ENCODE results near the gene SLC2A13.
"Not testable (repeated sequence)": the region's sequence is repeated elsewhere in the genome, so short reads cannot be mapped to it uniquely, and the experiment has no call there.

Gene SLC2A13

DNA sequence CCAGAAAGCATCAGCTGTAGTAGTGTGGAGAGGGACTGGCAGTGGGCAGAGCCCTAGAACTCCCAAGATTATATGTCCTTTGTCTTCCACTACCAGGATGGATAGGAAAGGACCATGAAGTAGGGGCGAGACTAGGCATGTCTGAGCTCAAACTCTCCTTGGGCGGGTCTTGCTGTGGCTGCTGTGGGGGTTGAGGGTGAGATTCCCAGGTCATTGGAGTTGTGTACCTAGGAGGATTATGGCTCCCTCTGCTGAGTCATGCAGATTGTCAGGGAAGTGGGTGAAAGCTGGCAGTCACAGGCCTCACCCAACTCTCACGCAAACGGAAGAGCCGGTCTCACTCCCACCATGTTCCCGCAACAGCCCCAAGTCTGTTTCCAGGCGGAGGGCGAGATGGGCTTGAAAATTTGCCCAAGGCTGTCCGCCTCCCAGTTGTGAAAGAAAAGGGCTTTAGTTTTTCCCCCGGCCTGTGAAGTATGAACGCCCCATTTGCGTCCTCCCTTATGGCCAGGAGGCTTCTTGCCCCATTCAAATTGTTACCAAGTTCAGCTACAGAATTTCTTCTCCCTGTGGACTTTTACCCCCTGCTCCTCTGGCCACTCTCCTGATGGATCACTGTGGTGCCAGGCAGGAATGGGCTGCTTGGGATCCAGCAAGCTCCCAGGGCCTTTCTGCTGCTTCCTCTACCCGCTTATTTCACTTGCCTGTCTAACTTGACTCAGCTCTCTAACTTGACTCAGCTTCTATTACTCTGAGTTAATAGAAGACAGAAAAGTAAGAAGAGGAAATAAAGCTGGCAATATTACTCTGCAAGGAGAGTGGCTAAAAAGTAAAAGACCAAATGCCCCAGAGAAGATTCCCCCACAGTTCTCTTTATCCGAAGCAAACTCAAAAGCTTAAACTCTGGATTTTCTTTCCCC is 159.3 kb downstream of the SLC2A13 start:
- in situ Hi-C loops (cut with MboI; ENCODE audit: low sequenced_read_pairs) = no loop called here

DNA sequence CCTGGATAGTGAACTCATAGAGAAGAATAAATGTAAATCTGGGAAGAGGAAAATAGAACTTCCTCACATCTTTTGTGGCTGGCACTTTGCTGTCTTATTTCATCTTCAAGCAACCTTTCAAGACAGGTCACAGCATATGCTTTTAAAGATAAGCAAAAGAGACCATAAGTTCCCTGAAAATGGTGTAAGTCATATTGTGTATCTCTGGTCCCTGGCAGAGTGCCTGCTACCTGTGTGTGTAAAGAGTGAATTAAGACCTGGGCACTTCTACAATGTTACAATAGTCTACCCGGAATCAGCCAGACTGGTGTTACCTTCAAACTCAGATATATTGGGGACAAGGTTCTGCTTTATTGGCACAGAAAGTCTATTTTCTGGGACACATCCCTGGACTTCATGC is 168.8 kb downstream of the SLC2A13 start:
- in situ Hi-C loops (cut with MboI; ENCODE audit: low sequenced_read_pairs) = no loop called here

- in situ Hi-C loops (cut with MboI; ENCODE audit: low sequenced_read_pairs) = no loop called here
These were observed 170.0 kb downstream of the SLC2A13 start for GRCh38 chr12:39935839-39936238.

DNA sequence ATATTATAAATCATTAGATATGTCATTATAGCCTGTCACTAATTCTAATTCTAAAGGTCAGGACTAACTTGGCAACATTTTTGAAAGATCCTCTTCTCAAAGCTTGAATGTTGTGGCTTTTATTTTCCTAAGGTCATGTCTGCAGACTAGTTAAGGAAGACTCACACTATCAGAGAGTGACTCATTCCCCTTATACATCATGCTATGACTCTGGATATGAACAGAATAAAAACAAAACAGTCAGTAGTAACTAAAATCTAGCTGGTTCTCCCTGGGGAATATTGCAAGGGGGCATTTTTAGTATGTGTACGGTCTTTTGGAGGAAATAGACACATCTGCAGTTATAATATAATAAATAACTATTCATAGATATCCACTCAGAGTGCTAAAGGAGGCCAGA is 170.6 kb downstream of the SLC2A13 start:
- in situ Hi-C loops (cut with MboI; ENCODE audit: low sequenced_read_pairs) = no loop called here

DNA sequence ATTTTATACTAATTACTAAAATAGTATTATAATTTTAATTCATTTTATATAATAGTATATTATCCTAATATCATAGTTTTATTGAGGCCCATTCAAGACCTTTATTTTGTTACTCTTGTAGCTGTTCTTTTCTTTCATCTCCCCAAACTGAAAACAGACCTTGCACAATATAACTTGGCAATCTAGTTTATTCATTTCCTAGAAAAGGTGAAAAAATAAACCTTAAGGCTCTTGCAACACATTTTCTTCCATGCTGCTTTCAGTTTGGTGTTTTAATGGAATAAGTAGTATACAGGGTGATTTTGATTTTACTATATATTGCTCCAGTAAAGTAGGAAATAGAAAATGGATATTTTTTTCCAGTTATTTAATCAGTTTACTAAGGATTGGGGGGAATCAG is 174.0 kb downstream of the SLC2A13 start:
- in situ Hi-C loops (cut with MboI; ENCODE audit: low sequenced_read_pairs) = no loop called here

DNA sequence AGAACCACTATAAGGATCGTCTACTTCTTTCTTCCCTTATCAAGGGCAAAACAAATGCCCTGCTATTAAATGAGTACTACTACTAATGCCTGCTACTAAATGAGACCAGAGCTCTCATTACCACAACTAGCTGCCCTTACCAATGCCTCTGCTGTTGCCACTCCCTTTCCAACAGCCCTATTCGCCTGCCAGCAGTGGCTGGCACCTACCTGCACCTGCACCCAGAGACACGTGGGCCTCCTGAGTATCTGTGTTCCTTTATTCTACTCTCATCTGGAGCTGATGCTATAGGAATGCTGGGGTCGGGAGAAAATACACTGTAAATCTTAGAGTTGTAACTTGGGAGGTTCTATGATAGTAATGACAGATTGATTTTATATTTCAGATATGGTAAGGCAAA is 174.7 kb downstream of the SLC2A13 start:
- in situ Hi-C loops (cut with MboI; ENCODE audit: low sequenced_read_pairs) = no loop called here

DNA sequence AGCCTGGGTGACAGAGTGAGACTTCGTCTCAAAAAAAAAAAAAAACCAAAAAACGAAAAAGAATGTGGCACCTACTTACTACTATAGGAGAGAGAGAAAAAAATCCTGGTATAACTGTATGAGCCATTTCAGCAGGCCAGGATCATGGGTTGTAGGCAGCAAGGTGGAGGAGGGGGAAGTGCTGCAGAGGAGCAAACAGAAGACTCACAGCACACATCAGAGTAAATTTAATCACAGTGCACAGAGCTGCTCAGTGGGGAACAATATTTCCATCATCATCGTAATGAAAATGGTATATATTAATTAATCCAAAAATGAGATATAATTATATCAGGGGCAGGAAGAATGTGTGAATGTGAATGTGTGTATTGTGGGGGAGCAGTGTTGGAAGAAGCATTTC is 175.8 kb downstream of the SLC2A13 start:
- in situ Hi-C loops (cut with MboI; ENCODE audit: low sequenced_read_pairs) = no loop called here

DNA sequence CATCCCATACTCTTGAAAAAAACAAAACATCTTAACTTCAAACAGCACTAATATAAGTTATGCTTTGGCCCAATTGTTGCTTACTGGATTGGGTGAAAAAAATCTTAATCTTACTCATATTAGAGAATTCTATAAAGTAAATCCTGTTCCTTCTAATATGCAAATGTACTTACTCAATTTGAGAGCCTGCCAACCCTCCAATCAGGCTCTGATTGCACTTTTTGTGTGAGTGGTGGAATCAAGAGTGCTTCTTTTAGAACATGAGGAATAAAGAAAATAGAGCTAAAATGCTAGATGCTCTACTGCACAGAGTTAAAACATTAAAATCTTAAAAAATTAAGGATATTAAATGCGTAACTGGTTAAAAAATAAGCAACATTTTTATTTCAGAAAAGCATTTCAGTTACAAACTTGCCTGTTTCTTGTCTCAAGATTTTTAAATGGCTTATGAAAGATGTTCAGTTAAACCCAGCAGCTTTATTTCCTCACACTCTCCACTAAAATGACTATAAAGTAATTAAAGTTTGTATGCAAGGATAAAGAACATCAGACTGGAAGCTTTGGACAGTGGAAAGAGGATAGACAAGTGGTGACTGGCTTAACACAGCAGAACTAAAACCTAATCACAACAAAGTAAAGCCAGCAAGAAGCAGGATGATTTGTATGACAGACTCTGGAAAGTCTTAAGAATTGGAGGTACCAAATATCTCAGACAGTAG is 177.5 kb downstream of the SLC2A13 start:
- in situ Hi-C loops (cut with MboI; ENCODE audit: low sequenced_read_pairs) = no loop called here

DNA sequence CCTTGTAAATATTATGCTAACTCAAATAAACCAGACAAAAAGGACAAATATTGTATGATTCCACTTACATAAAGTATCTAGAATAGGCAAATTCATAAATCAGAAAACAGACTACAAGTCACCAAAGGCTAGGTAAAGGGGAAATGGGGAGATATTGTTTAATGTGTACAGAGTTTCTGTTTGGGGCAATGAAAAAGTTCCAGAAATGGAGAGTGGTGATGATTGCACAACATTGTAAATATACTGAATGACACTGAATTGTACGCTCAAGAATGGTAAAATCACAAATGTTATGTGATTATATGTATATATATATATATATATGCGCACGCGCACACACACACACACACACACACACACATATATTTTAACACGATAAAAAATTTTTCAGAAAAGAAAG is 182.5 kb downstream of the SLC2A13 start:
- in situ Hi-C loops (cut with MboI; ENCODE audit: low sequenced_read_pairs) = no loop called here

DNA sequence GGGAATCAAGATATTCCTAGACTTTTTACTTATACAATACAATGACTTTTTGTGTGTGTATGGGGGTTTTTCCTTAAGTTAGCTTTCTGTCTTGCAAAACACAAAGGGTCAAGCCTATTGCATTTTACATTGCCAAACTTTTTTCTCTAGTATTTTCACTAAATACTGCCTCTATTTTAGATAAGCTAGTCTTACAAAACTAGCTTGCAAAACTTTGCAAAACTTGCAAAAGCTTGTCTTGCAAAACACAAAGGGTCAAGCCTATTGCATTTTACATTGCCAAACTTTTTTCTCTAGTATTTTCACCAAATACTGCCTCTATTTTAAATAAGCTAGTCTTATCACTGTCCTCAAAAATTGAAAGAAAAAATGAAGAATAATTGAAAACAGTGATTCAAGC is 183.3 kb downstream of the SLC2A13 start:
- in situ Hi-C loops (cut with MboI; ENCODE audit: low sequenced_read_pairs) = not testable (repeated sequence)

GRCh38 chr12:39920647-39921046 is 185.2 kb downstream of the SLC2A13 start:
- in situ Hi-C loops (cut with MboI; ENCODE audit: low sequenced_read_pairs) = no loop called here

DNA sequence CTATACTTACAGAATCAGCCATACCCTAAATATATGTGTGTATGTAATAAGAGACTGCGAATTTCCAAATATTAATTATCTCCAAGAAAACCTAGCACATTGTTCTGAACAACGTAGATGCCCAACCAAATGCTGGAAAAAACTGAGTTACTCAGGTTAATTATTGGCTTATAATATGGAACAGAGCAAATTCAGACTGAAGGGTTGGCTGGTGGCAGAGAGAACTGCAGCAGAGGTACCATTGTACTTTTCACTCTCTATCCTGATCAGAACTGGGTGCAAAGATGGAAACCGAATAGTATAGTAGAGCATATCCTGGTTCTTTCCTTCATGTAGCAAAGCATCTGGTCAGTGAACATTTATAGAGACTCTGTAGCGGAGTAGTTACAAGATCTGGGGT is 185.7 kb downstream of the SLC2A13 start:
- in situ Hi-C loops (cut with MboI; ENCODE audit: low sequenced_read_pairs) = no loop called here

DNA sequence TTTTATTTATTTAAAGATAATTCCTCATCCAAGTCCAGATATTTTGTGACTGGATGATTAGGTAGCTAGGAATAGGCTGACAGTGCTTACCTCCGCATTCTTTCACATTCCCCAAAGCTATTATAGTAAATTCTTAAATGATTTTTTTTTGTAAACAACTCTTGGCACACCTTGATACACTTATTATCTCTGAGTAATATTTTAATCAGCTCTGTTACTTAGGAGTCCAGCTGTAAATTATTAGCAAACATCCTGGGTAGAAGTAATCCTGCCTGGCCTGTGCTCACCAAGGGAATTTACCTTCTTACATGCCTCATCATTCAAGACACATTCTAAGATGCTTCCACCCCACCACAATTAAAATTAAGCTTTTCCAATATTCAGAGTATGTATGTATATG is 186.1 kb downstream of the SLC2A13 start:
- in situ Hi-C loops (cut with MboI; ENCODE audit: low sequenced_read_pairs) = no loop called here

- in situ Hi-C loops (cut with MboI; ENCODE audit: low sequenced_read_pairs) = no loop called here
These were observed 190.6 kb downstream of the SLC2A13 start for GRCh38 chr12:39915249-39915648.

DNA sequence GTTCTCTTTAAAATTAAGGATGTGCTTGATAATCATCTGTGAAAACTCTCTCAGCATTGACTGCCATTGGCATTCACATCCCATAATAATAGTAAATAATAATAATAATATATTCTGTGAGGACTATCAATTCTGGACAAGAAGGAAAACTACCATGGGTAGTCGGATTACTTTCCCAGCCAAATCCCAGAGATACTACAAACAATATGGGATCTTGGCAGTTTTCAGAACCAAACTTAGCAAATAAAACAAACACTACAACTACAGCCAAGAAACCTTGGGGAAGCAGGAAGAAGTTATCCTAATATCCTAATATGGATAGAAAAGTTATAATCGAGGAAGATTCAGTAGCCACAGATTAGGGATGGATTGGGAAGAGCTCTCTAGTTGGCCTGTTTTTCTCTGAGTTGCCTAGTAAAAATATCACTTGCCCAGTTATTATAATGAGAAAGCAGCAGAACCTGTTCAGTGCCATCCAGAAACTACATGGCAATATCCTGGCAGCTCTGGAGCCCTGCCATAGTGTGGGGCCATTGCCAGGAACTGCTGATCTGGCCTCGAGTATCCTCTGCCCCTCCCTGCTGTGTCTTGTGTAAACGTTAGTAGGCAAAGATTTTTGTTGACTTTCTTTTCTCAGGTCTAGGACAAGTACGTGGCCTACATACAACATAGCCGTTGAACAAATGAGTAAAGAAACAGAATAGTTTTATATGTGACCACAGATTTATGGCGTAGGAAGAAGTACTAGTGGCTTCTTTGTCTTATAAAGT is 193.5 kb downstream of the SLC2A13 start:
- in situ Hi-C loops (cut with MboI; ENCODE audit: low sequenced_read_pairs) = no loop called here

DNA sequence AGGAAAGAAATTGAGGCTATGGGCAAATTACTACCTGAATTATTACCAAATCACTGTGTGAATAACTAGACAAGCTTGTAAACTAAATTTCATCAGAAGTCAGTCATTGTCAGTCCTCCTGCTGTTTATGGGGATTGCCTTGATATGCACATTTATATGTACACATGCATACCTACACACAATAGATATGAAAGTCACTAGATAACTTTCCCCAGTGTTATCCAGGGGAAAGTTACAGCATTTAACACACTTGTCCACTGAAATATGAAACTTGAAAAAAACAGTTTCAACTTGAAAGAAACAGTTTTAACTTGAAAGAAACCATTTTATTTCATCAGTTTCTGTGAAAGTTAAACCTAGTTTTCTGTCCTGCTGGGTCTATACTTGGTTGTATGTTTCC is 199.6 kb downstream of the SLC2A13 start:
- in situ Hi-C loops (cut with MboI; ENCODE audit: low sequenced_read_pairs) = no loop called here

DNA sequence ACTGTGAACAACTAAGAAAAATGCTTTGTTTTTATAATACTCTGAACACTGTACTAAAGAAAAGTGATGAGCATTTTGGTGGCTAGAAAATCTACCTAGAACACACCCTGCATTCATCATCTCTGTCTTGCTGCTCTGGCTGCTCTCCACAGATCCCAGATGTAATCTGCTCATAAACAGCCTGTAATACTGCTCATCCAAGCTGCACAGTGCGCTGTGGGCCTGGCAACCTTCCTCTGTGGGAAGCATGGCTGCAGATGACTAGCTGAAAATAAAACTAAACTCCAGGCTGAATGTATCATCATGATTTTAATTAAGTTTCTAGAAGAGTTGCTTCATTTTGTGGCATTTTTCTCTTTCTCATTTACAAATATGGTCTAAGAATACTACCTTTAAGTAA is 200.7 kb downstream of the SLC2A13 start:
- in situ Hi-C loops (cut with MboI; ENCODE audit: low sequenced_read_pairs) = no loop called here

GRCh38 chr12:39902821-39903220 is 203.1 kb downstream of the SLC2A13 start:
- in situ Hi-C loops (cut with MboI; ENCODE audit: low sequenced_read_pairs) = no loop called here

GRCh38 chr12:39897315-39897714 is 208.6 kb downstream of the SLC2A13 start:
- in situ Hi-C loops (cut with MboI; ENCODE audit: low sequenced_read_pairs) = no loop called here

GRCh38 chr12:39893388-39893787 is 212.5 kb downstream of the SLC2A13 start:
- in situ Hi-C loops (cut with MboI; ENCODE audit: low sequenced_read_pairs) = not testable (repeated sequence)

GRCh38 chr12:39892146-39892545 is 213.7 kb downstream of the SLC2A13 start:
- in situ Hi-C loops (cut with MboI; ENCODE audit: low sequenced_read_pairs) = no loop called here
